Neuronal stem cell (in vitro differentiated cells): ENCODE data around the gene RNLS.

ENCODE experiments used
- DNase-seq: peaks from one replicate; pipeline ENCODE4 v3.0.0-alpha.2; 2013; ENCODE audit warnings: low spot score
- H2AFZ ChIP-seq: one replicate; pipeline ENCODE4 v1.6.1; 2013; ENCODE audit warnings: mild to moderate bottlenecking, low read length, inconsistent platforms
- H2AK5ac ChIP-seq: 2 replicates; pipeline ENCODE4 v1.6.1; 2013; ENCODE audit warnings: low read depth, mild to moderate bottlenecking, inconsistent platforms, low read length, moderate library complexity, mixed read lengths
- H2BK120ac ChIP-seq: 2 replicates; pipeline ENCODE4 v1.6.1; 2013; ENCODE audit warnings: low read depth, mild to moderate bottlenecking, inconsistent platforms, low read length, moderate library complexity, mixed read lengths
- H2BK12ac ChIP-seq: one replicate; pipeline ENCODE4 v1.6.1; 2013; ENCODE audit warnings: low read length, inconsistent platforms
- H2BK15ac ChIP-seq: 2 replicates; pipeline ENCODE4 v1.6.1; 2013; ENCODE audit warnings: mild to moderate bottlenecking, low read length, inconsistent platforms, mixed read lengths
- H2BK5ac ChIP-seq: one replicate; pipeline ENCODE4 v1.6.1; 2013; ENCODE audit warnings: inconsistent platforms, mild to moderate bottlenecking, low read length, moderate library complexity
- H3K14ac ChIP-seq: one replicate; pipeline ENCODE4 v1.6.1; 2013; ENCODE audit warnings: low read length, inconsistent platforms
- H3K18ac ChIP-seq: 2 replicates; pipeline ENCODE4 v1.6.1; 2013; ENCODE audit warnings: low read length, inconsistent platforms
- H3K23ac ChIP-seq: 2 replicates; pipeline ENCODE4 v1.6.1; 2013; ENCODE audit warnings: low read depth, mild to moderate bottlenecking, mixed read lengths, low read length, inconsistent platforms; ENCODE audit not compliant: poor library complexity
- H3K27ac ChIP-seq: replicated peaks from 3 replicates; pipeline ENCODE4 v1.5.1; 2013; ENCODE audit warnings: low read length, inconsistent platforms
- H3K27me3 ChIP-seq, 3 experiments: 2 replicates each; pipeline ENCODE4 v1.6.1; 2013; ENCODE audit warnings: low read length in 3 of 3, mild to moderate bottlenecking in 2 of 3, inconsistent platforms in 1 of 3, low read depth in 1 of 3, mixed read lengths in 1 of 3, moderate library complexity in 1 of 3; ENCODE audit not compliant: control insufficient read depth in 3 of 3, insufficient read depth in 3 of 3
- H3K36me3 ChIP-seq, 2 donors: replicated peaks in 1 of 2; 2 replicates each; pipeline ENCODE4 v1.6.1; 2013; ENCODE audit warnings: low read length in 2 of 2; ENCODE audit not compliant: control insufficient read depth in 2 of 2, insufficient read depth in 2 of 2
- H3K4ac ChIP-seq: 2 replicates; pipeline ENCODE4 v1.6.1; 2013; ENCODE audit warnings: inconsistent platforms, mild to moderate bottlenecking, low read length, moderate library complexity
- H3K4me1 ChIP-seq, 2 donors: 1 replicate in 1 of 2; 2 replicates in 1 of 2; pipeline ENCODE4 v1.6.1; 2013; ENCODE audit warnings: low read length in 2 of 2, low read depth in 1 of 2; ENCODE audit not compliant: control insufficient read depth in 2 of 2, insufficient read depth in 1 of 2
- H3K4me2 ChIP-seq: one replicate; pipeline ENCODE4 v1.6.1; 2013; ENCODE audit warnings: mild to moderate bottlenecking, low read length, inconsistent platforms; ENCODE audit not compliant: insufficient read depth, poor library complexity, severe bottlenecking
- H3K4me3 ChIP-seq, 2 donors: 2 replicates each; pipeline ENCODE4 v1.5.1; 2013; ENCODE audit warnings: low read length in 2 of 2, mild to moderate bottlenecking in 2 of 2, inconsistent platforms in 1 of 2, moderate library complexity in 1 of 2
- H3K79me1 ChIP-seq: one replicate; pipeline ENCODE4 v1.6.1; 2013; ENCODE audit warnings: low read depth, mild to moderate bottlenecking, inconsistent platforms, low read length, moderate library complexity
- H3K9ac ChIP-seq: one replicate; pipeline ENCODE4 v1.6.1; 2013; ENCODE audit warnings: mild to moderate bottlenecking, low read depth, low read length, inconsistent platforms; ENCODE audit not compliant: poor library complexity
- H3K9me3 ChIP-seq, 2 donors: replicated peaks in 1 of 2; 2 replicates each; pipeline versions ENCODE3 to v1.6.1; 2013; ENCODE audit warnings: low read length in 2 of 2, mild to moderate bottlenecking in 2 of 2, inconsistent platforms in 1 of 2, low read depth in 1 of 2, mixed read lengths in 1 of 2, moderate library complexity in 1 of 2; ENCODE audit not compliant: control insufficient read depth in 2 of 2, insufficient read depth in 1 of 2
- H4K8ac ChIP-seq: one replicate; pipeline ENCODE4 v1.6.1; 2013; ENCODE audit warnings: low read depth, mild to moderate bottlenecking, inconsistent platforms, low read length, moderate library complexity
- H4K91ac ChIP-seq: one replicate; pipeline ENCODE4 v1.6.1; 2013; ENCODE audit warnings: low read length, low read depth, mild to moderate bottlenecking, inconsistent platforms; ENCODE audit not compliant: poor library complexity
- WGBS, 2 donors: extraction: QIAGEN DNeasy Blood & Tissue Kit; methylation state at CpG; one replicate each; pipeline ENCODE4 v1.1.7; 2013; ENCODE audit warnings: missing lambda C conversion rate in 2 of 2, mixed read lengths in 1 of 2; ENCODE audit not compliant: insufficient read length in 2 of 2, insufficient replicate concordance in 1 of 2; ENCODE audit errors: extremely low coverage in 2 of 2; 5-methylcytosine and 5-hydroxymethylcytosine counted together

The RNLS gene

GRCh38 chr10:88455831-88456230 lies 127.3 kb downstream of the RNLS start:
- Histone ChIP-seq H4K8ac (no peak overlapping the region), H2BK15ac (no peak overlapping the region), H4K91ac (no peak overlapping the region), H3K36me3 (no peaks in the 10 kb centered on the region), H3K9me3 (no peaks in the 10 kb centered on the region), H3K79me1 (no peaks in the 10 kb centered on the region), H2BK5ac (no peak overlapping the region), H2AFZ (no peak overlapping the region), H2BK120ac (no peak overlapping the region), H3K14ac (no peak overlapping the region), H2BK12ac (no peak overlapping the region), H3K9ac (no peak overlapping the region), H3K18ac (no peak overlapping the region), H3K27ac (no peak overlapping the region), H3K27me3 (no peaks in the 10 kb centered on the region), H2AK5ac (no peak overlapping the region), H3K4me3 (no peak overlapping the region), H3K4ac (no peak overlapping the region), H3K4me1 (peaks cover 0 to 2% of the 10 kb centered on the region in 2 donors), H3K23ac (no peak overlapping the region), H3K4me2 (no peak overlapping the region)
- 100% methylated on average over 1 of the region's 2 CpGs; no CpG with 5 or more reads in 1 of the 2 donors for WGBS, 2 donors
- DNase-seq, result no peak

DNA sequence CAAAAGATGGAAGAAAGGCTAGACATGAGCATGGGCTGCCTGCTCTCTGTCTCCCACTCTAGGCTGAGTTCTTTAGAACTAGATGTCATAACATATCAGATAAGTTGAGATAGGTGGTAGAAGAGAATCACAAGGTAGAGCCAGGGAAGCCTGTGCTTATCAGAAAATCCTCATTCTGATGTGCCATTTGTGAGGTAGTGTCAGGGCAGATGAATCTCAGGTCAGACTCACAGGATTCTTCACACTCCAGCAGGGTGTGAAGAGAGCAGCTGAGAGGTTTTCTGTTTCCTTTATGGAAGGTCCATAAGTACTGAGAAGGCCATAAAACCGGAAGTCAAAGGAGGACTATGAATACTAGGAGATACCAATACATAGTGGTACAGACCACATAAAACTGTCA lies 132.9 kb downstream of the RNLS start:
- no CpG with 5 or more reads among the region's 1 CpG for WGBS, 2 donors
- H3K9me3 ChIP-seq, result no peaks in the 10 kb centered on the region
- H3K9ac ChIP-seq, result no peak overlapping the region
- no peak overlapping the region for H3K4ac ChIP-seq
- H3K27me3 ChIP-seq, result no peaks in the 10 kb centered on the region
- no peak overlapping the region for H2BK12ac ChIP-seq
- H2AK5ac ChIP-seq, result no peak overlapping the region
- H4K8ac ChIP-seq, result no peak overlapping the region
- no peak overlapping the region for H3K23ac ChIP-seq
- no peak overlapping the region for H3K4me3 ChIP-seq
- no peak overlapping the region for H3K14ac ChIP-seq
- no peak overlapping the region for H3K27ac ChIP-seq
- no peak overlapping the region for H2AFZ ChIP-seq
- H3K4me1 ChIP-seq, result no peaks in the 10 kb centered on the region
- H2BK5ac ChIP-seq, result no peak overlapping the region
- H3K79me1 ChIP-seq, result no peaks in the 10 kb centered on the region
- no peak for DNase-seq
- H3K18ac ChIP-seq, result no peak overlapping the region
- no peak overlapping the region for H4K91ac ChIP-seq
- no peaks in the 10 kb centered on the region for H3K36me3 ChIP-seq
- H2BK120ac ChIP-seq, result no peak overlapping the region
- no peak overlapping the region for H3K4me2 ChIP-seq
- no peak overlapping the region for H2BK15ac ChIP-seq

GRCh38 chr10:88442716-88443115 lies 140.4 kb downstream of the RNLS start:
- no peak overlapping the region for H4K8ac ChIP-seq
- no peaks in the 10 kb centered on the region for H3K4me1 ChIP-seq
- no peak overlapping the region for H2BK120ac ChIP-seq
- no peak overlapping the region for H3K18ac ChIP-seq
- H3K4me2 ChIP-seq, result no peak overlapping the region
- no peak overlapping the region for H3K14ac ChIP-seq
- H3K9me3 ChIP-seq, result peaks cover 0 to 3% of the 10 kb centered on the region in 2 donors
- no peak for DNase-seq
- no peak overlapping the region for H3K4me3 ChIP-seq
- no peak overlapping the region for H2BK15ac ChIP-seq
- no CpG with 5 or more reads among the region's 4 CpGs for WGBS, 2 donors
- no peak overlapping the region for H2BK12ac ChIP-seq
- H2AFZ ChIP-seq, result no peak overlapping the region
- H3K79me1 ChIP-seq, result no peaks in the 10 kb centered on the region
- no peak overlapping the region for H4K91ac ChIP-seq
- no peaks in the 10 kb centered on the region for H3K27me3 ChIP-seq
- no peaks in the 10 kb centered on the region for H3K36me3 ChIP-seq
- no peak overlapping the region for H3K9ac ChIP-seq
- no peak overlapping the region for H2BK5ac ChIP-seq
- H3K23ac ChIP-seq, result no peak overlapping the region
- no peak overlapping the region for H3K27ac ChIP-seq
- H3K4ac ChIP-seq, result no peak overlapping the region
- H2AK5ac ChIP-seq, result no peak overlapping the region

- Histone ChIP-seq H4K8ac (no peak overlapping the region), H3K14ac (no peak overlapping the region), H2BK120ac (no peak overlapping the region), H3K27me3 (no peaks in the 10 kb centered on the region), H3K4me1 (no peaks in the 10 kb centered on the region), H2AK5ac (no peak overlapping the region), H3K4me2 (no peak overlapping the region), H2AFZ (no peak overlapping the region), H3K4ac (no peak overlapping the region), H3K9ac (no peak overlapping the region), H3K18ac (no peak overlapping the region), H2BK5ac (no peak overlapping the region), H3K27ac (no peak overlapping the region), H3K79me1 (no peaks in the 10 kb centered on the region), H3K4me3 (no peak overlapping the region), H2BK12ac (no peak overlapping the region), H3K9me3 (peaks cover 0 to 3% of the 10 kb centered on the region in 2 donors), H4K91ac (no peak overlapping the region), H2BK15ac (no peak overlapping the region), H3K36me3 (no peaks in the 10 kb centered on the region), H3K23ac (no peak overlapping the region)
- no peak for DNase-seq
Measured at GRCh38 chr10:88440541-88440940, 142.6 kb downstream of the RNLS start.
